ENCODE data around the gene DQX1.
A peak's percentile ranks its signal among the peaks of the same experiment; 100 is the strongest.

The DQX1 gene

GRCh38 chr2:74551530-74551929 is 25.5 kb upstream of the DQX1 start:
- no peak for TF ChIP-seq CTCF (IDR thresholded peaks at IDR 0.05; ENCODE audit: poor library complexity, severe bottlenecking)
- no peak overlapping the region for H3K27ac ChIP-seq (ENCODE audit: poor library complexity, severe bottlenecking)
- peaks cover 6% of the 10 kb centered on the region for H3K4me1 ChIP-seq (ENCODE audit: insufficient read depth, poor library complexity, severe bottlenecking)
- H3K4me3 ChIP-seq (ENCODE audit: severe bottlenecking), result no peak overlapping the region
- no peak for DNase-seq (ENCODE audit: low spot score)
- H3K9me3 ChIP-seq (ENCODE audit: severe bottlenecking), result no peaks in the 10 kb centered on the region
- ATAC-seq (ENCODE audit: low read depth), result no peak
- no peaks in the 10 kb centered on the region for H3K27me3 ChIP-seq (ENCODE audit: insufficient read depth, poor library complexity, severe bottlenecking)
- H3K36me3 ChIP-seq (ENCODE audit: low read depth), result no peaks in the 10 kb centered on the region

DNA sequence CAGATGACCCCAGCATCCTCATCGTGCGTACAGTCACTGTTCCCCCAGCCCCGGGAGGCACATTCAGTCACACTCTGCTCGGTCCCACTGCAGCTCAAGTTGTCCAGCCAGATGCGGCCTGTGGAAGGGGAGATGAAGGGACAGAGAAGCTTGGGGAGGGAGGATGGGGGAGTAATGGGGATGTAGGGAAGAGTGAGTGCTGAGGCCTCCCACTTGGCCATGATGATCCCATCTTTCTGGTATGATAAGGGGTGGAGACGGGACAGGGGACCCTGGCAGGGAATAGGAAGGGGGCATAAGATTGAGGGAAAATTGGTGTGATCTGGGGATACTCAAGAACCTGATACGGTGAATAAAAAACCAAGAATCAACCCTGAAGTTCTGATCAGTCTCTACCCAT is 24.2 kb upstream of the DQX1 start:
- H3K36me3 ChIP-seq (ENCODE audit: low read depth), result no peaks in the 10 kb centered on the region
- ATAC-seq (ENCODE audit: low read depth) (no peak), DNase-seq (ENCODE audit: low spot score) (no peak)
- no peak for TF ChIP-seq CTCF (IDR thresholded peaks at IDR 0.05; ENCODE audit: poor library complexity, severe bottlenecking)
- peaks cover 6% of the 10 kb centered on the region for H3K4me1 ChIP-seq (ENCODE audit: insufficient read depth, poor library complexity, severe bottlenecking)
- H3K9me3 ChIP-seq (ENCODE audit: severe bottlenecking), result no peaks in the 10 kb centered on the region
- no peak overlapping the region for H3K27ac ChIP-seq (ENCODE audit: poor library complexity, severe bottlenecking)
- H3K4me3 ChIP-seq (ENCODE audit: severe bottlenecking), result no peak overlapping the region
- no peaks in the 10 kb centered on the region for H3K27me3 ChIP-seq (ENCODE audit: insufficient read depth, poor library complexity, severe bottlenecking)

DNA sequence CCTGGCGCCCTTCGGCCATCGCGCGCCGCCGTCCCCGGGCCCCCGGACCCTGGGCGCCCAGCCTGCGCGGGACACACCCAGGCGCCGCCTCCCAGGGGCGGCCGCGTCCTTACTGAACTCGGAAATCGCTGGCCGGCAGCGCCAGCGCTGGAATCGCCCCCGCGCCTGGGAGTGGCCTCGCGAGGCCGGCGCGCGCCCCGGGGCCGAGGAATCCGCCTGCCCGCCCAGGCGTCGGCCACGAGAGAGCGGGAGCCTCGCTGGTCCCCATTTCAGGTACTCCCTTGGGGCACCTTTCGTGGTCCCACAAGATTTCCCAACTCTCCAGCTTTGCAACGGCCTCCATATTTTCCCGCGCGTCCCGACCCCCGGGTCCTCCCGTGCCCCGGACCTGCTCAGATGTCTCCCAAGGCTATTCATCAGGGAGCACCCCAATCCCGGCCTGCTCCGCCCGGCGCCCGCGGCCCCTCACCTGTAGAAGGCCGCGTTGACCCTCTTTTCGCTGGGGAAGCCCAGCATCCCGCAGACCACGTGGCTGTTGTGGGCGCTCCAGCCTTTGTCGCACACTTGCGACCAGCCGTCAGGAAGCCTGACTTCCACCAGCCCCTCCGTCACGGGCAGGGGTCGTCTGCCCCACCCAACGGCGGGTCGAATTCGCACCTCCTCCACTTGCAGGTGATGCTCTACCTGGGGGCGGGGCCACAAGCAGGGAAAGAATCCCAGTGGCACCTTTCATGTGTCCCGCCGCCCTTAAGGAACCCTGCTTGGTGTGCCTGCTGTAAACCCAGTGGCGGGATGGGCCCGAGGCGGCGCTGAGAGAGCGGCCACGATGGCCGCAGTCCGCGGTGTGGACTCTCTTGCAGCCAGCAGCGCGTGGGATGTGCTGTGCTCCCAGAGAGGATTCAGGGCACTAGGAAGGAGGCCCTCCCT is 23.1 kb upstream of the DQX1 start:
- Histone ChIP-seq H3K27ac (ENCODE audit: poor library complexity, severe bottlenecking) (peak overlapping the region; percentile 33), H3K9me3 (ENCODE audit: severe bottlenecking) (no peaks in the 10 kb centered on the region), H3K36me3 (ENCODE audit: low read depth) (no peaks in the 10 kb centered on the region), H3K27me3 (ENCODE audit: insufficient read depth, poor library complexity, severe bottlenecking) (no peaks in the 10 kb centered on the region), H3K4me3 (ENCODE audit: severe bottlenecking) (peak overlapping the region; percentile 49), H3K4me1 (ENCODE audit: insufficient read depth, poor library complexity, severe bottlenecking) (peaks cover 6% of the 10 kb centered on the region)
- TF ChIP-seq CTCF (IDR thresholded peaks at IDR 0.05; ENCODE audit: poor library complexity, severe bottlenecking), result no peak
- ATAC-seq (ENCODE audit: low read depth) (peak; percentile 83), DNase-seq (ENCODE audit: low spot score) (no peak)

- TF ChIP-seq CTCF (IDR thresholded peaks at IDR 0.05; ENCODE audit: poor library complexity, severe bottlenecking), result no peak
- Histone ChIP-seq H3K27me3 (ENCODE audit: insufficient read depth, poor library complexity, severe bottlenecking) (no peaks in the 10 kb centered on the region), H3K4me1 (ENCODE audit: insufficient read depth, poor library complexity, severe bottlenecking) (peaks cover 6% of the 10 kb centered on the region), H3K27ac (ENCODE audit: poor library complexity, severe bottlenecking) (peak overlapping the region; percentile 33), H3K9me3 (ENCODE audit: severe bottlenecking) (no peaks in the 10 kb centered on the region), H3K36me3 (ENCODE audit: low read depth) (no peaks in the 10 kb centered on the region), H3K4me3 (ENCODE audit: severe bottlenecking) (peak overlapping the region; percentile 49)
- ATAC-seq (ENCODE audit: low read depth) (no peak), DNase-seq (ENCODE audit: low spot score) (no peak)
Observed at GRCh38 chr2:74548285-74548899, 22.4 kb upstream of the DQX1 start.
